ENCODE measurements around the gene SPEG.

The SPEG gene

GRCh38 chr2:219499555-219499954 lies 64.9 kb downstream of the SPEG start:
- no peak for DNase-seq

GRCh38 chr2:219500135-219500534 lies 65.5 kb downstream of the SPEG start:
- no peak for DNase-seq

- DNase-seq, result no peak
Measured at GRCh38 chr2:219501849-219502248, 67.2 kb downstream of the SPEG start.

GRCh38 chr2:219502618-219503017 lies 68.0 kb downstream of the SPEG start:
- DNase-seq, result no peak

- DNase-seq, result no peak
Measured at GRCh38 chr2:219505585-219505984, 70.9 kb downstream of the SPEG start.

- DNase-seq, result no peak
Measured at GRCh38 chr2:219506153-219506801, 71.6 kb downstream of the SPEG start.

GRCh38 chr2:219506802-219507526 lies 72.3 kb downstream of the SPEG start:
- DNase-seq, result no peak

GRCh38 chr2:219507581-219508443 lies 73.2 kb downstream of the SPEG start:
- no peak for DNase-seq

GRCh38 chr2:219508444-219508734 lies 73.7 kb downstream of the SPEG start:
- no peak for DNase-seq

- DNase-seq, result no peak
Measured at GRCh38 chr2:219508971-219509779, 74.5 kb downstream of the SPEG start.

GRCh38 chr2:219509780-219510511 lies 75.3 kb downstream of the SPEG start:
- DNase-seq, result peak; percentile 28 to 67

GRCh38 chr2:219510512-219511135 lies 76.0 kb downstream of the SPEG start:
- no peak for DNase-seq

GRCh38 chr2:219511547-219512325 lies 77.1 kb downstream of the SPEG start:
- no peak for DNase-seq

- DNase-seq, result no peak
Measured at GRCh38 chr2:219512524-219513216, 78.0 kb downstream of the SPEG start.

GRCh38 chr2:219513787-219514186 lies 79.1 kb downstream of the SPEG start:
- no peak for DNase-seq

GRCh38 chr2:219514196-219514761 lies 79.6 kb downstream of the SPEG start, which contains the start of gene ASIC4:
ASIC4 (plus strand) TSS chr2:219514482; CDS start chr2:219514725, 243 bp downstream.
- no peak for DNase-seq

- no peak for DNase-seq
Measured at GRCh38 chr2:219514836-219515235, 80.2 kb downstream of the SPEG start.

GRCh38 chr2:219515874-219516629 lies 81.4 kb downstream of the SPEG start:
- no peak for DNase-seq

GRCh38 chr2:219516888-219517287 lies 82.2 kb downstream of the SPEG start:
- no peak for DNase-seq

Measured in NCI-H1930 (cell line).